ENCODE results near the gene AFMID. TPM values are rescaled to one million over a fixed set of nuclear protein-coding genes. Genes with fewer than 3 reads are reported as not detected.

AFMID gene
- polyA plus RNA-seq, 3 donors: 7.1 to 45.7 (median 14.2) TPM

GRCh38 chr17:78174870-78175642 lies 12.1 kb upstream of the AFMID start:
- TF ChIP-seq CTCF (IDR thresholded peaks at IDR 0.05): peak; percentile 35
- Mint-ChIP-seq H3K27ac (peak overlapping the region; percentile 86 to 98 (median 96)), H3K4me3 (peak overlapping the region; percentile 52 to 85), H3K36me3 (peaks cover 40 to 50% of the 10 kb centered on the region in 2 donors), H3K9me3 (peaks cover 0 to 3% (median 0%) of the 10 kb centered on the region in 7 donors), H3K4me1 (peaks cover 83% of the 10 kb centered on the region), H3K27me3 (ENCODE audit: low read depth in 3 of 3) (no peaks in the 10 kb centered on the region)
- 88% methylated on average over 25 of the region's 28 CpGs for WGBS (ENCODE audit: insufficient coverage)
- Histone ChIP-seq H3K27ac (ENCODE audit: low read depth in 1 of 2, low read length in 2 of 2) (peak overlapping the region; percentile 82 to 86), H3K36me3 (replicated peaks in 1 of 2; ENCODE audit: control insufficient read depth in 1 of 2, insufficient read depth in 2 of 2, low read length in 2 of 2) (peaks cover 11 to 16% of the 10 kb centered on the region in 2 donors), H3K4me3 (replicated peaks in 1 of 3; ENCODE audit: low read depth in 2 of 3, low read length in 3 of 3) (peak overlapping the region in 1 of 3 experiments; percentile 85), H4K20me1 (ENCODE audit: insufficient read depth, low read length) (peaks cover 16% of the 10 kb centered on the region), H3K9ac (ENCODE audit: insufficient read depth, low read length, poor library complexity, severe bottlenecking) (peak overlapping the region; percentile 43), H3K4me1 (ENCODE audit: control insufficient read depth in 1 of 2, insufficient read depth in 2 of 2, low read length in 2 of 2) (peaks cover 76 to 83% of the 10 kb centered on the region in 2 donors), H3K79me2 (ENCODE audit: insufficient read depth, low read length) (peaks cover 33% of the 10 kb centered on the region), H3K4me2 (replicated peaks; ENCODE audit: extremely low read depth, low read length, poor library complexity, severe bottlenecking) (peak overlapping the region; percentile 76), H3K27me3 (ENCODE audit: control insufficient read depth in 2 of 2, insufficient read depth in 2 of 2, low read length in 2 of 2) (no peaks in the 10 kb centered on the region), H2AFZ (ENCODE audit: insufficient read depth, low read depth, low read length, poor library complexity, severe bottlenecking) (no peak overlapping the region), H3K9me3 (replicated peaks in 1 of 2; ENCODE audit: control insufficient read depth in 1 of 2, insufficient read depth in 1 of 2, low read length in 2 of 2) (no peaks in the 10 kb centered on the region)
- no peak for DNase-seq
- intact Hi-C loops (cut with micrococcal nuclease): loop anchor here (5.0 kb wide), 3 partner anchors 38 to 63 kb away; partner anchors contain the start of gene TMC6 (in 1 of the 2)

GRCh38 chr17:78175643-78175981 lies 11.6 kb upstream of the AFMID start:
- Mint-ChIP-seq H3K4me1 (peaks cover 82% of the 10 kb centered on the region), H3K4me3 (no peak overlapping the region)

More at GRCh38 chr17:78175643-78175981, 11.6 kb upstream of the AFMID start:
- H3K27me3 Mint-ChIP-seq (ENCODE audit: low read depth in 3 of 3): no peaks in the 10 kb centered on the region
- H3K36me3 ChIP-seq (replicated peaks in 1 of 2; ENCODE audit: control insufficient read depth in 1 of 2, insufficient read depth in 2 of 2, low read length in 2 of 2): peaks cover 11 to 13% of the 10 kb centered on the region in 2 donors
- peak overlapping the region; percentile 82 to 86 for H3K27ac ChIP-seq (ENCODE audit: low read depth in 1 of 2, low read length in 2 of 2)
- H3K27me3 ChIP-seq (ENCODE audit: control insufficient read depth in 2 of 2, insufficient read depth in 2 of 2, low read length in 2 of 2): no peaks in the 10 kb centered on the region
- 98% methylated on average over 13 of the region's 14 CpGs for WGBS (ENCODE audit: insufficient coverage)
- no peak overlapping the region for H3K9ac ChIP-seq (ENCODE audit: insufficient read depth, low read length, poor library complexity, severe bottlenecking)
- peaks cover 37 to 49% of the 10 kb centered on the region in 2 donors for H3K36me3 Mint-ChIP-seq
- TF ChIP-seq CTCF (IDR thresholded peaks at IDR 0.05): no peak
- peak overlapping the region in 1 of 3 experiments; percentile 85 for H3K4me3 ChIP-seq (replicated peaks in 1 of 3; ENCODE audit: low read depth in 2 of 3, low read length in 3 of 3)
- H3K79me2 ChIP-seq (ENCODE audit: insufficient read depth, low read length): peaks cover 28% of the 10 kb centered on the region
- intact Hi-C loops (cut with micrococcal nuclease): loop anchor here in 1 of 2 donors (5.0 kb wide), 1 partner anchor 63 kb away; no protein-coding TSS in a partner anchor
- peaks cover 11% of the 10 kb centered on the region for H4K20me1 ChIP-seq (ENCODE audit: insufficient read depth, low read length)
- H3K4me1 ChIP-seq (ENCODE audit: control insufficient read depth in 1 of 2, insufficient read depth in 2 of 2, low read length in 2 of 2): peaks cover 71 to 79% of the 10 kb centered on the region in 2 donors
- no peak overlapping the region for H3K4me2 ChIP-seq (replicated peaks; ENCODE audit: extremely low read depth, low read length, poor library complexity, severe bottlenecking)
- H2AFZ ChIP-seq (ENCODE audit: insufficient read depth, low read depth, low read length, poor library complexity, severe bottlenecking): no peak overlapping the region
- no peaks in the 10 kb centered on the region for H3K9me3 ChIP-seq (replicated peaks in 1 of 2; ENCODE audit: control insufficient read depth in 1 of 2, insufficient read depth in 1 of 2, low read length in 2 of 2)
- peak overlapping the region in 6 of 7 donors; percentile 68 to 96 (median 86) for H3K27ac Mint-ChIP-seq
- peaks cover 0 to 3% (median 0%) of the 10 kb centered on the region in 7 donors for H3K9me3 Mint-ChIP-seq
- no peak for DNase-seq
